HepG2 (cell line): ENCODE results near the gene DPH2. TPM values are rescaled to one million over a fixed set of nuclear protein-coding genes. Genes with fewer than 3 reads are reported as not detected.

ENCODE experiments used
- FOXK2 ChIP-seq: fragments of 450-650 bp; IDR thresholded peaks from 2 replicates; pipeline ENCODE4 v1.6.1; 2016
- HDAC2 ChIP-seq: sonication (generic); formaldehyde crosslinking; IDR thresholded peaks from 2 replicates; pipeline ENCODE4 v1.4.0; 2020; ENCODE audit warnings: missing genetic modification reagents
- MIER3 ChIP-seq: IDR thresholded peaks from 2 replicates; pipeline ENCODE4 v1.6.1; 2016; ENCODE audit warnings: missing compliant biosample characterization, borderline replicate concordance
- PAWR ChIP-seq: sonication (generic); formaldehyde crosslinking; IDR thresholded peaks from 2 replicates; pipeline ENCODE4 v1.4.0; 2020; ENCODE audit warnings: missing genetic modification reagents, mild to moderate bottlenecking, borderline replicate concordance
- RFXAP ChIP-seq: sonication (generic); formaldehyde crosslinking; IDR thresholded peaks from 2 replicates; pipeline ENCODE4 v1.4.0; 2020; ENCODE audit warnings: missing genetic modification reagents, borderline replicate concordance
- RNF2 ChIP-seq: fragments of 450-650 bp; conservative IDR thresholded peaks from 2 replicates; pipeline ENCODE4 v1.6.1; 2016; ENCODE audit warnings: low read depth
- SNRNP70 ChIP-seq: fragments of 200-400 bp; formaldehyde crosslinking; IDR thresholded peaks from 2 replicates; pipeline ENCODE4 v1.6.1; 2017; ENCODE audit warnings: mild to moderate bottlenecking, low read depth, low read length, moderate library complexity
- SRY ChIP-seq: sonication (generic); formaldehyde crosslinking; IDR thresholded peaks from 2 replicates; pipeline ENCODE4 v1.8.0; 2022; ENCODE audit warnings: mild to moderate bottlenecking, missing genetic modification reagents
- TSC22D2 ChIP-seq: sonication (generic); formaldehyde crosslinking; IDR thresholded peaks from 2 replicates; pipeline ENCODE4 v1.5.1; 2020; ENCODE audit warnings: missing genetic modification reagents, mild to moderate bottlenecking, borderline replicate concordance
- ZBTB42 ChIP-seq: sonication (generic); formaldehyde crosslinking; IDR thresholded peaks from 2 replicates; pipeline ENCODE4 v1.5.0; 2020; ENCODE audit warnings: mild to moderate bottlenecking, missing genetic modification reagents
- ZFP90 ChIP-seq: sonication (generic); formaldehyde crosslinking; IDR thresholded peaks from 2 replicates; pipeline ENCODE4 v1.8.0; 2022; ENCODE audit warnings: missing genetic modification reagents, mild to moderate bottlenecking, inconsistent platforms, borderline replicate concordance
- ZNF337 ChIP-seq: sonication (generic); formaldehyde crosslinking; IDR thresholded peaks from 2 replicates; pipeline ENCODE4 v1.5.1; 2020; ENCODE audit warnings: missing genetic modification reagents, low read depth, mild to moderate bottlenecking, borderline replicate concordance
- ZNF441 ChIP-seq: sonication (generic); formaldehyde crosslinking; IDR thresholded peaks from 2 replicates; pipeline ENCODE4 v1.7.0; 2021; ENCODE audit warnings: missing genetic modification reagents, borderline replicate concordance
- ZNF670 ChIP-seq: sonication (generic); formaldehyde crosslinking; IDR thresholded peaks from 2 replicates; pipeline ENCODE4 v1.8.0; 2022; ENCODE audit warnings: mild to moderate bottlenecking, missing genetic modification reagents, borderline replicate concordance
- ZNF75D ChIP-seq: sonication (generic); formaldehyde crosslinking; IDR thresholded peaks from 2 replicates; pipeline ENCODE4 v1.8.1; 2023; ENCODE audit warnings: missing genetic modification reagents, mild to moderate bottlenecking, borderline replicate concordance
- ZNF773 ChIP-seq: sonication (generic); formaldehyde crosslinking; IDR thresholded peaks from 2 replicates; pipeline ENCODE4 v1.4.0; 2020; ENCODE audit warnings: missing genetic modification reagents, borderline replicate concordance
- ZSCAN20 ChIP-seq: sonication (generic); formaldehyde crosslinking; IDR thresholded peaks from 2 replicates; pipeline ENCODE4 v1.4.0; 2020; ENCODE audit warnings: missing genetic modification reagents, mild to moderate bottlenecking, borderline replicate concordance
- polyA plus RNA-seq, 8 experiments: library from polyadenylated mRNA; depleted of rRNA in 3 of 8; stranded (reverse) in 7 of 8; unstranded in 1 of 8; fragments of >200 nt; fragmentation: Illumina TruSeq in 4 of 8; extraction: Trizol in 4 of 8; gene quantifications; 2 replicates each; pipeline versions ENCODE4 v1.2.1 to v1.2.3, GENCODE V29; 2011 to 2016; ENCODE audit warnings: low read depth in 4 of 8, missing spikeins in 1 of 8, mixed read lengths in 1 of 8; ENCODE audit not compliant: insufficient read depth in 1 of 8
- total RNA-seq, 5 experiments: library from RNA; depleted of rRNA; stranded (reverse); fragments of >200 nt; fragmentation: Illumina TruSeq; extraction: Trizol; gene quantifications; 2 replicates each; pipeline ENCODE4 v1.2.3, GENCODE V29; 2016; ENCODE audit warnings: low read depth in 1 of 5
- TF ChIP-seq, protein P1 (sequence below): sonication (generic); formaldehyde crosslinking; IDR thresholded peaks from 2 replicates; pipeline ENCODE4 v1.4.0; 2020; ENCODE audit warnings: mild to moderate bottlenecking, missing genetic modification reagents
- TF ChIP-seq, protein P2 (sequence below): sonication (generic); formaldehyde crosslinking; IDR thresholded peaks from 2 replicates; pipeline ENCODE4 v1.4.0; 2020; ENCODE audit warnings: missing genetic modification reagents
- TF ChIP-seq, protein P3 (sequence below): sonication (generic); formaldehyde crosslinking; IDR thresholded peaks from 2 replicates; pipeline ENCODE4 v1.5.1; 2020; ENCODE audit warnings: missing genetic modification reagents, mild to moderate bottlenecking, borderline replicate concordance
- TF ChIP-seq, protein P4 (sequence below): sonication (generic); formaldehyde crosslinking; IDR thresholded peaks from 2 replicates; pipeline ENCODE4 v1.4.0; 2020; ENCODE audit warnings: missing genetic modification reagents, mild to moderate bottlenecking, borderline replicate concordance
- TF ChIP-seq, protein P5 (sequence below): sonication (generic); formaldehyde crosslinking; conservative IDR thresholded peaks from 2 replicates; pipeline ENCODE4 v1.8.0; 2022; ENCODE audit warnings: low read depth, missing genetic modification reagents

Gene DPH2
- total and polyA plus RNA-seq, 2 of the 13 experiments (the other 11 are each of a cell fraction or from before 2014, with no cell fraction given), result 32.2 to 38.3 TPM

DNA sequence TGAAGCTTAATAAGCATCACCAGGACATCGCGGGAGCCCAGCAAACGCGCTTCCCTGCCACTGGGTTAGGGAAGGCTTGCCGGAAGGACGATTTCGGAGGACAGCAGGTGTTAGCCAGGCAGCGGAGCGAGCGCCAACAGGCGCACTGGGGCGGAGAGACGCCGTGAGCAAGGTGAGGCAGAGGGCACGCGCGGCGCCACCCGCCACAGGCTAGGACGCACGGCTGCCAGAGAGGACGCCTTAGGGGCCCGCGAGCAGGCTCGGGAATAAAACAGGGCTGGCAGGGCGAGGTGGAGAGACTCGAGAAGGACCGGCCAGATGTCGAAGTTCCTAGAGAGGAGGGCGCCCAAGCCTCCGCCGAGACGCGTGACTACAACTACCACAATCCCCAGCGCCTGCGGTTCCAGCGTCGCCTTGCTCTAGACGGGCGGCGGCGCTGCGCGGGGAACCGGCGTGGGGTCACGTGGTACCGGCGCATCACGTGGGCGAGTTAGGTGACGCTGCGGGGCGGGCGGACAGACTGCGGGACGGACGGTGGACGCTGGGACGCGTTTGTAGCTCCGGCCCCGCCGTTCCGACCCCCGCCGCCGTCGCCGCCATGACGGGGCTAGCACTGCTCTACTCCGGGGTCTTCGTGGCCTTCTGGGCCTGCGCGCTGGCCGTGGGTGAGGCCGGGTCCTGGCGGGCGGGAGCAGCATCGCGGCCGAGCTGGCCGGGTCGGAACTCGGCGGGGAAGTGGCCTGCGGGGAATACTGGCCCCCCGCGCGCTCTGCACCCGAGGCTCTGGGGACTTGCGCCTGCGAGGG, 4.8 kb downstream of the DPH2 start, which contains the start of gene ATP6V0B (continued):
- TF ChIP-seq, protein P1, sequence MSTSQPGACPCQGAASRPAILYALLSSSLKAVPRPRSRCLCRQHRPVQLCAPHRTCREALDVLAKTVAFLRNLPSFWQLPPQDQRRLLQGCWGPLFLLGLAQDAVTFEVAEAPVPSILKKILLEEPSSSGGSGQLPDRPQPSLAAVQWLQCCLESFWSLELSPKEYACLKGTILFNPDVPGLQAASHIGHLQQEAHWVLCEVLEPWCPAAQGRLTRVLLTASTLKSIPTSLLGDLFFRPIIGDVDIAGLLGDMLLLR, result peak; percentile 88; the same call in 1 of the 2 replicates
- TF ChIP-seq MIER3, result no peak; the same call in 1 of the 2 replicates
- TF ChIP-seq ZSCAN20, result no peak
- no peak; the same call in 1 of the 2 replicates for TF ChIP-seq ZFP90 (CRISPR knock-in tag)
- TF ChIP-seq PAWR (CRISPR knock-in tag), result no peak
- TF ChIP-seq RNF2, result peak; percentile 68; the same call in 1 of the 2 replicates
- no peak for TF ChIP-seq FOXK2
- TF ChIP-seq, protein P2, sequence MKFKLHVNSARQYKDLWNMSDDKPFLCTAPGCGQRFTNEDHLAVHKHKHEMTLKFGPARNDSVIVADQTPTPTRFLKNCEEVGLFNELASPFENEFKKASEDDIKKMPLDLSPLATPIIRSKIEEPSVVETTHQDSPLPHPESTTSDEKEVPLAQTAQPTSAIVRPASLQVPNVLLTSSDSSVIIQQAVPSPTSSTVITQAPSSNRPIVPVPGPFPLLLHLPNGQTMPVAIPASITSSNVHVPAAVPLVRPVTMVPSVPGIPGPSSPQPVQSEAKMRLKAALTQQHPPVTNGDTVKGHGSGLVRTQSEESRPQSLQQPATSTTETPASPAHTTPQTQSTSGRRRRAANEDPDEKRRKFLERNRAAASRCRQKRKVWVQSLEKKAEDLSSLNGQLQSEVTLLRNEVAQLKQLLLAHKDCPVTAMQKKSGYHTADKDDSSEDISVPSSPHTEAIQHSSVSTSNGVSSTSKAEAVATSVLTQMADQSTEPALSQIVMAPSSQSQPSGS, result no peak
- no peak for TF ChIP-seq SRY
- no peak; the same call in 1 of the 2 replicates for TF ChIP-seq ZBTB42 (CRISPR knock-in tag)
- no peak for TF ChIP-seq ZNF75D
- TF ChIP-seq ZNF337, result no peak
- TF ChIP-seq TSC22D2 (CRISPR knock-in tag), result no peak
- TF ChIP-seq ZNF441 (CRISPR knock-in tag), result peak; percentile 76
- TF ChIP-seq ZNF670 (CRISPR knock-in tag), result peak; percentile 68; the same call in 1 of the 2 replicates
- no peak for TF ChIP-seq SNRNP70
- TF ChIP-seq, protein P3, sequence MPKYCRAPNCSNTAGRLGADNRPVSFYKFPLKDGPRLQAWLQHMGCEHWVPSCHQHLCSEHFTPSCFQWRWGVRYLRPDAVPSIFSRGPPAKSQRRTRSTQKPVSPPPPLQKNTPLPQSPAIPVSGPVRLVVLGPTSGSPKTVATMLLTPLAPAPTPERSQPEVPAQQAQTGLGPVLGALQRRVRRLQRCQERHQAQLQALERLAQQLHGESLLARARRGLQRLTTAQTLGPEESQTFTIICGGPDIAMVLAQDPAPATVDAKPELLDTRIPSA (CRISPR knock-in tag), result peak; percentile 85; the same call in 1 of the 2 replicates
- no peak for TF ChIP-seq RFXAP (CRISPR knock-in tag)
- TF ChIP-seq ZNF773 (CRISPR knock-in tag), result no peak
- peak; percentile 63 for TF ChIP-seq HDAC2
- TF ChIP-seq, protein P4, sequence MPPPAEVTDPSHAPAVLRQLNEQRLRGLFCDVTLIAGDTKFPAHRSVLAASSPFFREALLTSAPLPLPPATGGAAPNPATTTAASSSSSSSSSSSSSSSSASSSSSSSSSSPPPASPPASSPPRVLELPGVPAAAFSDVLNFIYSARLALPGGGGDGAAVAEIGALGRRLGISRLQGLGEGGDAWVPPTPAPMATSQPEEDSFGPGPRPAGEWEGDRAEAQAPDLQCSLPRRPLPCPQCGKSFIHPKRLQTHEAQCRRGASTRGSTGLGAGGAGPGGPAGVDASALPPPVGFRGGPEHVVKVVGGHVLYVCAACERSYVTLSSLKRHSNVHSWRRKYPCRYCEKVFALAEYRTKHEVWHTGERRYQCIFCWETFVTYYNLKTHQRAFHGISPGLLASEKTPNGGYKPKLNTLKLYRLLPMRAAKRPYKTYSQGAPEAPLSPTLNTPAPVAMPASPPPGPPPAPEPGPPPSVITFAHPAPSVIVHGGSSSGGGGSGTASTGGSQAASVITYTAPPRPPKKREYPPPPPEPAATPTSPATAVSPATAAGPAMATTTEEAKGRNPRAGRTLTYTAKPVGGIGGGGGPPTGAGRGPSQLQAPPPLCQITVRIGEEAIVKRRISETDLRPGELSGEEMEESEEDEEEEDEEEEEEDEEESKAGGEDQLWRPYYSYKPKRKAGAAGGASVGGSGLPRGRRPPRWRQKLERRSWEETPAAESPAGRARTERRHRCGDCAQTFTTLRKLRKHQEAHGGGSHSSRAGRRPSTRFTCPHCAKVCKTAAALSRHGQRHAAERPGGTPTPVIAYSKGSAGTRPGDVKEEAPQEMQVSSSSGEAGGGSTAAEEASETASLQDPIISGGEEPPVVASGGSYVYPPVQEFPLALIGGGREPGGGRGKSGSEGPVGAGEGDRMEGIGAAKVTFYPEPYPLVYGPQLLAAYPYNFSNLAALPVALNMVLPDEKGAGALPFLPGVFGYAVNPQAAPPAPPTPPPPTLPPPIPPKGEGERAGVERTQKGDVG (CRISPR knock-in tag), result no peak; the same call in 1 of the 2 replicates
- TF ChIP-seq, protein P5, sequence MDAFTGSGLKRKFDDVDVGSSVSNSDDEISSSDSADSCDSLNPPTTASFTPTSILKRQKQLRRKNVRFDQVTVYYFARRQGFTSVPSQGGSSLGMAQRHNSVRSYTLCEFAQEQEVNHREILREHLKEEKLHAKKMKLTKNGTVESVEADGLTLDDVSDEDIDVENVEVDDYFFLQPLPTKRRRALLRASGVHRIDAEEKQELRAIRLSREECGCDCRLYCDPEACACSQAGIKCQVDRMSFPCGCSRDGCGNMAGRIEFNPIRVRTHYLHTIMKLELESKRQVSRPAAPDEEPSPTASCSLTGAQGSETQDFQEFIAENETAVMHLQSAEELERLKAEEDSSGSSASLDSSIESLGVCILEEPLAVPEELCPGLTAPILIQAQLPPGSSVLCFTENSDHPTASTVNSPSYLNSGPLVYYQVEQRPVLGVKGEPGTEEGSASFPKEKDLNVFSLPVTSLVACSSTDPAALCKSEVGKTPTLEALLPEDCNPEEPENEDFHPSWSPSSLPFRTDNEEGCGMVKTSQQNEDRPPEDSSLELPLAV (CRISPR knock-in tag), result no peak
